Measurements from ENCODE around the gene CD276.
A peak's percentile ranks its signal among the peaks of the same experiment; 100 is the strongest.

CD276 gene

GRCh38 chr15:73679964-73680363 is 4.2 kb upstream of the CD276 start:
- H3K9me3 Mint-ChIP-seq, result no peaks in the 10 kb centered on the region
- no peak overlapping the region for H3K27ac Mint-ChIP-seq
- ATAC-seq, result no peak

GRCh38 chr15:73680549-73680948 is 3.6 kb upstream of the CD276 start:
- no peak overlapping the region for H3K27ac Mint-ChIP-seq

More at GRCh38 chr15:73679964-73680363, 4.2 kb upstream of the CD276 start:
- Mint-ChIP-seq H3K27me3 (peaks cover 24% of the 10 kb centered on the region), H3K36me3 (no peaks in the 10 kb centered on the region), H3K4me1 (peaks cover 8% of the 10 kb centered on the region), H3K4me3 (no peak overlapping the region)

GRCh38 chr15:73681063-73681462 is 3.1 kb upstream of the CD276 start:
- Mint-ChIP-seq H3K27me3 (peaks cover 35% of the 10 kb centered on the region), H3K36me3 (no peaks in the 10 kb centered on the region), H3K4me3 (no peak overlapping the region), H3K27ac (no peak overlapping the region), H3K4me1 (peaks cover 13% of the 10 kb centered on the region), H3K9me3 (no peaks in the 10 kb centered on the region)
- ATAC-seq, result no peak

More at GRCh38 chr15:73680549-73680948, 3.6 kb upstream of the CD276 start:
- peaks cover 13% of the 10 kb centered on the region for H3K4me1 Mint-ChIP-seq
- H3K4me3 Mint-ChIP-seq, result no peak overlapping the region
- H3K36me3 Mint-ChIP-seq, result no peaks in the 10 kb centered on the region
- peaks cover 30% of the 10 kb centered on the region for H3K27me3 Mint-ChIP-seq
- no peak for ATAC-seq
- H3K9me3 Mint-ChIP-seq, result no peaks in the 10 kb centered on the region

GRCh38 chr15:73681856-73682599 is 2.2 kb upstream of the CD276 start:
- no peak for ATAC-seq
- H3K27ac Mint-ChIP-seq, result no peak overlapping the region
- no peak overlapping the region for H3K4me3 Mint-ChIP-seq
- peaks cover 45% of the 10 kb centered on the region for H3K27me3 Mint-ChIP-seq
- peaks cover 13% of the 10 kb centered on the region for H3K4me1 Mint-ChIP-seq
- H3K9me3 Mint-ChIP-seq, result no peaks in the 10 kb centered on the region
- H3K36me3 Mint-ChIP-seq, result no peaks in the 10 kb centered on the region

- Mint-ChIP-seq H3K27ac (no peak overlapping the region), H3K4me3 (no peak overlapping the region), H3K4me1 (peaks cover 13% of the 10 kb centered on the region), H3K27me3 (peaks cover 48% of the 10 kb centered on the region), H3K9me3 (no peaks in the 10 kb centered on the region), H3K36me3 (no peaks in the 10 kb centered on the region)
- no peak for ATAC-seq
These were observed 1.5 kb upstream of the CD276 start for GRCh38 chr15:73682600-73683090.

GRCh38 chr15:73683257-73683776 is 866 bp upstream of the CD276 start:
- H3K9me3 Mint-ChIP-seq, result no peaks in the 10 kb centered on the region
- H3K27ac Mint-ChIP-seq, result no peak overlapping the region
- H3K36me3 Mint-ChIP-seq, result no peaks in the 10 kb centered on the region
- peaks cover 55% of the 10 kb centered on the region for H3K27me3 Mint-ChIP-seq
- peaks cover 13% of the 10 kb centered on the region for H3K4me1 Mint-ChIP-seq
- no peak for ATAC-seq
- peak overlapping the region; percentile 67 for H3K4me3 Mint-ChIP-seq

GRCh38 chr15:73684581-73685455 is 635 bp downstream of the CD276 start:
- Mint-ChIP-seq H3K27me3 (peaks cover 55% of the 10 kb centered on the region), H3K4me3 (peak overlapping the region; percentile 59), H3K27ac (no peak overlapping the region), H3K9me3 (no peaks in the 10 kb centered on the region), H3K36me3 (no peaks in the 10 kb centered on the region), H3K4me1 (peaks cover 13% of the 10 kb centered on the region)
- ATAC-seq, result peak; percentile 28

GRCh38 chr15:73685981-73686380 is 1.8 kb downstream of the CD276 start:
- Mint-ChIP-seq H3K27me3 (peaks cover 55% of the 10 kb centered on the region), H3K27ac (no peak overlapping the region)
- no peak for ATAC-seq

GRCh38 chr15:73686781-73687256 is 2.6 kb downstream of the CD276 start:
- H3K9me3 Mint-ChIP-seq, result no peaks in the 10 kb centered on the region
- peaks cover 55% of the 10 kb centered on the region for H3K27me3 Mint-ChIP-seq
- no peak for ATAC-seq
- H3K4me1 Mint-ChIP-seq, result peaks cover 8% of the 10 kb centered on the region
- no peak overlapping the region for H3K4me3 Mint-ChIP-seq
- H3K27ac Mint-ChIP-seq, result no peak overlapping the region
- H3K36me3 Mint-ChIP-seq, result no peaks in the 10 kb centered on the region

More at GRCh38 chr15:73685981-73686380, 1.8 kb downstream of the CD276 start:
- H3K4me1 Mint-ChIP-seq, result peaks cover 13% of the 10 kb centered on the region
- H3K9me3 Mint-ChIP-seq, result no peaks in the 10 kb centered on the region
- no peaks in the 10 kb centered on the region for H3K36me3 Mint-ChIP-seq
- no peak overlapping the region for H3K4me3 Mint-ChIP-seq

GRCh38 chr15:73687351-73687750 is 3.2 kb downstream of the CD276 start:
- Mint-ChIP-seq H3K4me3 (no peak overlapping the region), H3K9me3 (no peaks in the 10 kb centered on the region), H3K4me1 (peaks cover 8% of the 10 kb centered on the region), H3K27ac (no peak overlapping the region), H3K36me3 (no peaks in the 10 kb centered on the region), H3K27me3 (peaks cover 50% of the 10 kb centered on the region)
- no peak for ATAC-seq

- no peaks in the 10 kb centered on the region for H3K36me3 Mint-ChIP-seq
- H3K27me3 Mint-ChIP-seq, result peaks cover 48% of the 10 kb centered on the region
- H3K4me3 Mint-ChIP-seq, result no peak overlapping the region
- ATAC-seq, result no peak
- H3K4me1 Mint-ChIP-seq, result peaks cover 8% of the 10 kb centered on the region
- H3K9me3 Mint-ChIP-seq, result no peaks in the 10 kb centered on the region
- no peak overlapping the region for H3K27ac Mint-ChIP-seq
These were observed 4.3 kb downstream of the CD276 start for GRCh38 chr15:73688455-73688854.

- Mint-ChIP-seq H3K4me3 (no peak overlapping the region), H3K4me1 (peaks cover 2% of the 10 kb centered on the region), H3K27me3 (peaks cover 49% of the 10 kb centered on the region), H3K36me3 (no peaks in the 10 kb centered on the region), H3K9me3 (no peaks in the 10 kb centered on the region), H3K27ac (no peak overlapping the region)
- ATAC-seq, result no peak
These were observed 7.2 kb downstream of the CD276 start for GRCh38 chr15:73691396-73691795.

GRCh38 chr15:73694419-73694818 is 10.2 kb downstream of the CD276 start:
- ATAC-seq, result no peak
- Mint-ChIP-seq H3K9me3 (no peaks in the 10 kb centered on the region), H3K4me1 (peaks cover 12% of the 10 kb centered on the region), H3K27ac (no peak overlapping the region), H3K36me3 (no peaks in the 10 kb centered on the region), H3K27me3 (peaks cover 50% of the 10 kb centered on the region), H3K4me3 (no peak overlapping the region)

- H3K4me1 Mint-ChIP-seq, result peaks cover 19% of the 10 kb centered on the region
- no peaks in the 10 kb centered on the region for H3K9me3 Mint-ChIP-seq
- ATAC-seq, result no peak
- no peak overlapping the region for H3K4me3 Mint-ChIP-seq
- H3K27me3 Mint-ChIP-seq, result peaks cover 63% of the 10 kb centered on the region
- H3K27ac Mint-ChIP-seq, result peak overlapping the region; percentile 22
- H3K36me3 Mint-ChIP-seq, result no peaks in the 10 kb centered on the region
These were observed 11.8 kb downstream of the CD276 start for GRCh38 chr15:73695773-73696640.

All from stimulated activated memory B cell treated with anti-CD40 and anti-IgM and Interleukin-4, amounts not matched to agents 10 μg/mL and 1 μg/mL and 100 μg/mL, for 72 hours (primary cell).